Stomach (tissue), 9 donors: ENCODE results near the gene WWC1. TPM values are rescaled to one million over a fixed set of nuclear protein-coding genes. Genes with fewer than 3 reads are reported as not detected.

ENCODE experiments used
- DNase-seq, 2 donors: peaks; one replicate each; pipeline versions ENCODE4 v3.0.0 to v3.0.0-alpha.2; 2013 to 2019
- H3K27ac ChIP-seq, 5 donors: fragments of 200-600 bp in 4 of 5; sonication (generic) in 4 of 5; one replicate each; pipeline ENCODE4 v1.5.1; 2013 to 2019; ENCODE audit warnings: mild to moderate bottlenecking in 1 of 5, moderate library complexity in 1 of 5
- H3K27me3 ChIP-seq, 3 donors: fragments of 200-600 bp; sonication (generic); one replicate each; pipeline ENCODE4 v1.5.1; 2017 to 2019; ENCODE audit warnings: mixed run types in 1 of 3
- H3K36me3 ChIP-seq, 4 donors: fragments of 200-600 bp; sonication (generic); 1 replicate in 3 of 4; 2 replicates in 1 of 4; pipeline ENCODE4 v1.5.1; 2016 to 2019
- H3K4me1 ChIP-seq, 4 donors: fragments of 200-600 bp; sonication (generic); one replicate each; pipeline ENCODE4 v1.5.1; 2016 to 2019
- H3K4me3 ChIP-seq, 4 donors: fragments of 200-600 bp; sonication (generic) in 3 of 4; one replicate each; pipeline ENCODE4 v1.5.1; 2016 to 2019; ENCODE audit warnings: mild to moderate bottlenecking in 1 of 4
- H3K9me3 ChIP-seq, 4 donors: fragments of 200-600 bp; sonication (generic); one replicate each; pipeline ENCODE4 v1.5.1; 2016 to 2019
- EP300 ChIP-seq: sonication (generic); formaldehyde crosslinking; IDR thresholded peaks from one replicate; pipeline ENCODE4 v1.6.1; 2017; ENCODE audit warnings: antibody characterized with exemption
- POLR2A ChIP-seq, 4 donors: fragments of 450-650 bp; IDR thresholded peaks; one replicate each; pipeline ENCODE4 v1.6.1; 2016; ENCODE audit warnings: antibody characterized with exemption in 4 of 4, control low read depth in 2 of 4, mild to moderate bottlenecking in 1 of 4, moderate library complexity in 1 of 4
- POLR2AphosphoS5 ChIP-seq, 3 donors: sonication (generic); formaldehyde crosslinking; IDR thresholded peaks; one replicate each; pipeline ENCODE4 v1.6.1; 2016; ENCODE audit warnings: antibody characterized with exemption in 3 of 3
- WGBS, 5 donors: extraction: QIAGEN DNeasy Blood & Tissue Kit in 3 of 5; methylation state at CpG; one replicate each; pipeline versions ENCODE4 v1.1.5 to v1.1.7; 2013 to 2018; 5-methylcytosine and 5-hydroxymethylcytosine counted together
- intact Hi-C: fragments of 100-400 bp; cut with DNase I; formaldehyde crosslinking; loops from one replicate; pipeline ENCODE4 v1.15.1; 2023; ENCODE audit warnings: low total_unique reads
- polyA plus RNA-seq, 3 donors: library from polyadenylated mRNA; stranded (reverse); fragments of 200-250 nt; gene quantifications; one replicate each; pipeline ENCODE4 v1.2.3, GENCODE V29; 2013
- total RNA-seq, 5 donors: library from RNA; depleted of rRNA; stranded (reverse); fragments of >200 nt; gene quantifications; one replicate each; pipeline versions ENCODE4 v1.1.0 to v1.2.3, GENCODE V29; 2014 to 2016
- TF ChIP-seq, protein P1 (sequence below), 7 experiments: fragments of 450-650 bp in 4 of 7; fragments of 200-600 bp in 3 of 7; sonication (generic) in 3 of 7; IDR thresholded peaks; one replicate each; pipeline ENCODE4 v1.5.1; 2016 to 2019; ENCODE audit warnings: antibody characterized with exemption in 7 of 7, control low read depth in 2 of 7, mild to moderate bottlenecking in 1 of 7
- donor health status: healthy with polysubstance abuse.
- donor health status: Bipolar disorder and iron deficiency.
- donor health status: healthy.

Gene WWC1
- total and polyA plus RNA-seq, 8 donors, result 11.3 to 82.6 (median 33.4) TPM

DNA sequence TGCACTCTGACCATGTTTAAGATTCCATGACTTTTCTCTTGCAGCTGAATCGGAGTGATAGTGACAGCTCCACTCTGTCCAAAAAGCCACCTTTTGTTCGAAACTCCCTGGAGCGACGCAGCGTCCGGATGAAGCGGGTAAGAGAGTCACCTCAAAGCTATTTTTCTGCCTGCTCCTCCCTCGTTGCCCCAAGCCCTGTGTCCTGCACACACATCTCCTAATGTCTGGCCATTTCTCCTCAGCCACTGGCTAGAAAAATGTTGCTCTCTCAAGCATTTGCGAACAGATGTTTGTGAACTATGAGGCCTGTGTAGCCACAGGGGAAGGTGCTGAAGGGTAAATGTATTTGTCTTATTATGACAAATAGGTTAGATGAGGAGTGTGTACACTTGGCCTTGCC, 169.2 kb downstream of the WWC1 start:
- Histone ChIP-seq H3K9me3 (no peaks in the 10 kb centered on the region), H3K4me1 (no peaks in the 10 kb centered on the region), H3K27me3 (no peaks in the 10 kb centered on the region), H3K36me3 (peaks cover 9 to 92% (median 80%) of the 10 kb centered on the region in 4 donors), H3K27ac (no peak overlapping the region), H3K4me3 (no peak overlapping the region)
- intact Hi-C loops, result no loop called here
- no peak for DNase-seq
- 87 to 95% (median 93%) methylated on average over 9 of the region's 9 CpGs for WGBS, 5 donors
- no peak for TF ChIP-seq POLR2A (IDR thresholded peaks at IDR 0.05)

DNA sequence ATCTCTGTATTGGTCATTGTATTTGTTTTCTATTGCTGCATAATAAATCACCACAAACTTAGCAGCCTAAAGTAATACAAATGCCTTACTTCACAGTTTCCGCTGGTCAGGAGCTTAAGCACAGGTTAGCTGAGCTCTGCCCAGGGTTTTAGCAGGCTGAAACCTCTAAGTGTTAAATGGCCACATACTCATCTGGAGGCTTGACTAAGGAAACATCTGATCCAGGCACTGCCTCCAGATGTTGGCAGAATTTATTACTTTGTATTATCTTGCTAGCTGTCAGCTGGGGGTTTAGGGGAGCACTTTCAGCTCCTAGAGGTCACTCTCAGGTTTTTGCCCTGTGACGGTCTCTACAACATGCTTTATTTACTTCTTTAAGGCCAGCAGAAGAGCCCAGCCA, 171.6 kb downstream of the WWC1 start:
- WGBS, 5 donors, result 87 to 100% (median 94%) methylated on average over 2 of the region's 2 CpGs
- intact Hi-C loops, result no loop called here
- Histone ChIP-seq H3K9me3 (no peaks in the 10 kb centered on the region), H3K27me3 (no peaks in the 10 kb centered on the region), H3K4me1 (no peaks in the 10 kb centered on the region), H3K4me3 (no peak overlapping the region), H3K27ac (no peak overlapping the region), H3K36me3 (peaks cover 9 to 95% (median 72%) of the 10 kb centered on the region in 4 donors)
- no peak for DNase-seq
- TF ChIP-seq POLR2AphosphoS5 (IDR thresholded peaks at IDR 0.05) (no peak), EP300 (no peak), POLR2A (IDR thresholded peaks at IDR 0.05) (no peak)
- TF ChIP-seq, protein P1, sequence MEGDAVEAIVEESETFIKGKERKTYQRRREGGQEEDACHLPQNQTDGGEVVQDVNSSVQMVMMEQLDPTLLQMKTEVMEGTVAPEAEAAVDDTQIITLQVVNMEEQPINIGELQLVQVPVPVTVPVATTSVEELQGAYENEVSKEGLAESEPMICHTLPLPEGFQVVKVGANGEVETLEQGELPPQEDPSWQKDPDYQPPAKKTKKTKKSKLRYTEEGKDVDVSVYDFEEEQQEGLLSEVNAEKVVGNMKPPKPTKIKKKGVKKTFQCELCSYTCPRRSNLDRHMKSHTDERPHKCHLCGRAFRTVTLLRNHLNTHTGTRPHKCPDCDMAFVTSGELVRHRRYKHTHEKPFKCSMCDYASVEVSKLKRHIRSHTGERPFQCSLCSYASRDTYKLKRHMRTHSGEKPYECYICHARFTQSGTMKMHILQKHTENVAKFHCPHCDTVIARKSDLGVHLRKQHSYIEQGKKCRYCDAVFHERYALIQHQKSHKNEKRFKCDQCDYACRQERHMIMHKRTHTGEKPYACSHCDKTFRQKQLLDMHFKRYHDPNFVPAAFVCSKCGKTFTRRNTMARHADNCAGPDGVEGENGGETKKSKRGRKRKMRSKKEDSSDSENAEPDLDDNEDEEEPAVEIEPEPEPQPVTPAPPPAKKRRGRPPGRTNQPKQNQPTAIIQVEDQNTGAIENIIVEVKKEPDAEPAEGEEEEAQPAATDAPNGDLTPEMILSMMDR (IDR thresholded peaks at IDR 0.05), result no peak

DNA sequence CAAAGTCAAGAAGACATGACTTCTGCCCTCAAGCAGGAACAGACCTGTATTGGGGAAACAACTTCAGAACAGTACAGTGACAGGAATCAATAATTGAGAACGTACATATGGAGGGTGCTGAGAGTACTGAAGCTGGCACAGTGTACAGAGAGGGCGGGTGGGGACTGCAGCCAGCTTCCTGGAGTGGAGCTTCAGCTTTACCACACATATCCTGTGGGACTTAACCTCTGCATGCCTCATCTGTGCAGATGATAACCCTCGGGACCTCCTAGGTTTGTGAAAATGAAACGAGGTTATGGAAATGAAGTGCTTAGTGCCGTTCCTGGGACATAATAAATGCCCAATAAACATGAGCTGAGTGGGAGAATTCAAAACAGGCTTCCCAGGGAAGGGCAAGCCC, 172.8 kb downstream of the WWC1 start:
- Histone ChIP-seq H3K27me3 (no peaks in the 10 kb centered on the region), H3K4me1 (no peaks in the 10 kb centered on the region), H3K27ac (no peak overlapping the region), H3K9me3 (no peaks in the 10 kb centered on the region), H3K4me3 (no peak overlapping the region), H3K36me3 (peaks cover 12 to 94% (median 75%) of the 10 kb centered on the region in 4 donors)
- WGBS, 5 donors, result 61 to 74% (median 67%) methylated on average over 5 of the region's 5 CpGs
- TF ChIP-seq EP300 (no peak), POLR2A (IDR thresholded peaks at IDR 0.05) (no peak), POLR2AphosphoS5 (IDR thresholded peaks at IDR 0.05) (no peak)
- TF ChIP-seq, protein P1 (IDR thresholded peaks at IDR 0.05), result no peak
- intact Hi-C loops, result no loop called here
- no peak for DNase-seq

DNA sequence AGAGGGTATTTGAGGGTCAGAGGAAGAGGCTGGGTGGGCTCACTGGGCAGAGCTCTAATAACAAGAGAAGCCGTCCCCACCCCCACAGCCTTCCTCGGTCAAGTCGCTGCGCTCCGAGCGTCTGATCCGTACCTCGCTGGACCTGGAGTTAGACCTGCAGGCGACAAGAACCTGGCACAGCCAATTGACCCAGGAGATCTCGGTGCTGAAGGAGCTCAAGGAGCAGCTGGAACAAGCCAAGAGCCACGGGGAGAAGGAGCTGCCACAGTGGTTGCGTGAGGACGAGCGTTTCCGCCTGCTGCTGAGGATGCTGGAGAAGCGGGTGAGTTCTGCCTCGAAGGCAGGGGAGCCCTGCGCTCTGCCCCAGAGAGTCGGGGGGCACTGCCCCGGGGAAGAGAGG, 173.2 kb downstream of the WWC1 start:
- no peaks in the 10 kb centered on the region for H3K4me1 ChIP-seq
- no peak overlapping the region for H3K4me3 ChIP-seq
- TF ChIP-seq EP300, result no peak
- TF ChIP-seq, protein P1 (IDR thresholded peaks at IDR 0.05), result no peak
- TF ChIP-seq POLR2A (IDR thresholded peaks at IDR 0.05), result no peak
- TF ChIP-seq POLR2AphosphoS5 (IDR thresholded peaks at IDR 0.05), result no peak
- H3K9me3 ChIP-seq, result no peaks in the 10 kb centered on the region
- intact Hi-C loops, result no loop called here
- DNase-seq, result no peak
- no peaks in the 10 kb centered on the region for H3K27me3 ChIP-seq
- WGBS, 5 donors, result 90 to 94% (median 93%) methylated on average over 18 to 20 of the region's 20 CpGs
- H3K27ac ChIP-seq, result no peak overlapping the region
- peaks cover 14 to 94% (median 76%) of the 10 kb centered on the region in 4 donors for H3K36me3 ChIP-seq

DNA sequence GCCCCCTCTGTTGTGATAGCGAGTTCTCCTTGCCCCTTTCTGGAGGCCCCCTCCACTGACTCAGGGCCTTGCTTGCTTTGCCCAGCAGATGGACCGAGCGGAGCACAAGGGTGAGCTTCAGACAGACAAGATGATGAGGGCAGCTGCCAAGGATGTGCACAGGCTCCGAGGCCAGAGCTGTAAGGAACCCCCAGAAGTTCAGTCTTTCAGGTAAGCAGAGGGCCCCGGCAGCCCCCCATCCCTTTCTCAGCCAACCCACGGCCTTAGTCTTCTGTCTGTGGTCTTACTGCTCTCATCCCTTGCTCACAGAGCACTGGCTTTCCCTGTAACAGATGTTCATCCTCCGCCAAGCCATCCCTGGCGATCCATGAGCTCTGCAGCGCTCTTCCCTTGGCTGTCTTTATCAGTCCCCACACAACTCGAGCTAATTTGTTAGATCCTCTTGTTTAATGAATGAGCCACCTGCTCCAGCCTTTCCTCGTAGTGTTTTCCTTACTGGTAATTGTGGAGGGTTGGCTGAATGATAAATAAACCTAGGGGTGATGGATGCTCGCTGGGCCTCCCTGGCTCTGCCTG, 176.4 kb downstream of the WWC1 start:
- H3K27ac ChIP-seq, result no peak overlapping the region

More for the DNA sequence above, 176.4 kb downstream of the WWC1 start:
- DNase-seq, result no peak
- intact Hi-C loops, result no loop called here
- no peaks in the 10 kb centered on the region for H3K9me3 ChIP-seq
- TF ChIP-seq POLR2AphosphoS5 (IDR thresholded peaks at IDR 0.05) (no peak), EP300 (no peak), POLR2A (IDR thresholded peaks at IDR 0.05) (no peak)
- TF ChIP-seq, protein P1 (IDR thresholded peaks at IDR 0.05), result no peak
- no peaks in the 10 kb centered on the region for H3K4me1 ChIP-seq
- peaks cover 14 to 86% (median 73%) of the 10 kb centered on the region in 4 donors for H3K36me3 ChIP-seq
- 70 to 83% (median 79%) methylated on average over 12 of the region's 12 CpGs for WGBS, 5 donors
- H3K4me3 ChIP-seq, result no peak overlapping the region
- H3K27me3 ChIP-seq, result no peaks in the 10 kb centered on the region
